Measurements from ENCODE around the gene TEC. TPM values are rescaled to one million over a fixed set of nuclear protein-coding genes. Genes with fewer than 3 reads are reported as not detected.

The TEC gene
- total RNA-seq, 1 experiment from 2014 or later = 0.67 TPM

- ATAC-seq (no peak), DNase-seq (ENCODE audit: low read depth, low spot score) (no peak)
- ChIA-PET POLR2A (no interaction called here), CTCF (interaction anchor here (0.6 kb wide), 1 partner anchor 154 kb away, joined by 5 read pairs; no protein-coding TSS in a partner anchor)
- intact Hi-C loops (cut with micrococcal nuclease; ENCODE audit: unreplicated experiment) (no loop called here), in situ Hi-C loops (cut with HindIII; ENCODE audit: low pct_unique_long_range_greater_than_20kb, low sequenced_read_pairs) (no loop called here)
- TF ChIP-seq, protein P1, sequence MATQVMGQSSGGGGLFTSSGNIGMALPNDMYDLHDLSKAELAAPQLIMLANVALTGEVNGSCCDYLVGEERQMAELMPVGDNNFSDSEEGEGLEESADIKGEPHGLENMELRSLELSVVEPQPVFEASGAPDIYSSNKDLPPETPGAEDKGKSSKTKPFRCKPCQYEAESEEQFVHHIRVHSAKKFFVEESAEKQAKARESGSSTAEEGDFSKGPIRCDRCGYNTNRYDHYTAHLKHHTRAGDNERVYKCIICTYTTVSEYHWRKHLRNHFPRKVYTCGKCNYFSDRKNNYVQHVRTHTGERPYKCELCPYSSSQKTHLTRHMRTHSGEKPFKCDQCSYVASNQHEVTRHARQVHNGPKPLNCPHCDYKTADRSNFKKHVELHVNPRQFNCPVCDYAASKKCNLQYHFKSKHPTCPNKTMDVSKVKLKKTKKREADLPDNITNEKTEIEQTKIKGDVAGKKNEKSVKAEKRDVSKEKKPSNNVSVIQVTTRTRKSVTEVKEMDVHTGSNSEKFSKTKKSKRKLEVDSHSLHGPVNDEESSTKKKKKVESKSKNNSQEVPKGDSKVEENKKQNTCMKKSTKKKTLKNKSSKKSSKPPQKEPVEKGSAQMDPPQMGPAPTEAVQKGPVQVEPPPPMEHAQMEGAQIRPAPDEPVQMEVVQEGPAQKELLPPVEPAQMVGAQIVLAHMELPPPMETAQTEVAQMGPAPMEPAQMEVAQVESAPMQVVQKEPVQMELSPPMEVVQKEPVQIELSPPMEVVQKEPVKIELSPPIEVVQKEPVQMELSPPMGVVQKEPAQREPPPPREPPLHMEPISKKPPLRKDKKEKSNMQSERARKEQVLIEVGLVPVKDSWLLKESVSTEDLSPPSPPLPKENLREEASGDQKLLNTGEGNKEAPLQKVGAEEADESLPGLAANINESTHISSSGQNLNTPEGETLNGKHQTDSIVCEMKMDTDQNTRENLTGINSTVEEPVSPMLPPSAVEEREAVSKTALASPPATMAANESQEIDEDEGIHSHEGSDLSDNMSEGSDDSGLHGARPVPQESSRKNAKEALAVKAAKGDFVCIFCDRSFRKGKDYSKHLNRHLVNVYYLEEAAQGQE (IDR thresholded peaks at IDR 0.05; ENCODE audit: insufficient read depth in 1 of 2, low read depth in 2 of 2, low read length in 1 of 2) = no peak
- TF ChIP-seq POLR2AphosphoS5 (IDR thresholded peaks at IDR 0.05; ENCODE audit: low read depth, low read length) (no peak), CTCF (IDR thresholded peaks at IDR 0.05) (no peak), TCF7L2 (IDR thresholded peaks at IDR 0.05; ENCODE audit: low read depth, low read length) (no peak), SIN3A (IDR thresholded peaks at IDR 0.05; ENCODE audit: borderline replicate concordance, insufficient read depth, low read depth, low read length) (no peak)
- no peaks in the 10 kb centered on the region for H3K27me3 ChIP-seq (ENCODE audit: control insufficient read depth, insufficient read depth, low read length)
- no peaks in the 10 kb centered on the region for H3K4me1 ChIP-seq (ENCODE audit: control insufficient read depth, insufficient read depth, low read length)
- H3K9me3 ChIP-seq (ENCODE audit: control insufficient read depth, insufficient read depth, low read depth, low read length) = no peaks in the 10 kb centered on the region
- no TSS peak for BruUV-seq (replicated peaks)
- H3K27ac ChIP-seq (ENCODE audit: low read length) = no peak overlapping the region
- no peaks in the 10 kb centered on the region for H3K36me3 ChIP-seq (ENCODE audit: control insufficient read depth, insufficient read depth, low read length)
- no peak overlapping the region for H3K4me3 ChIP-seq (ENCODE audit: low read depth in 2 of 2, low read length in 2 of 2)
Observed at GRCh38 chr4:48139691-48140090, 129.9 kb downstream of the TEC start.

GRCh38 chr4:48138936-48139335 lies 130.7 kb downstream of the TEC start:
- Histone ChIP-seq H3K27me3 (ENCODE audit: control insufficient read depth, insufficient read depth, low read length) (no peaks in the 10 kb centered on the region), H3K9me3 (ENCODE audit: control insufficient read depth, insufficient read depth, low read depth, low read length) (no peaks in the 10 kb centered on the region), H3K4me3 (ENCODE audit: low read depth in 2 of 2, low read length in 2 of 2) (no peak overlapping the region), H3K36me3 (ENCODE audit: control insufficient read depth, insufficient read depth, low read length) (no peaks in the 10 kb centered on the region), H3K27ac (ENCODE audit: low read length) (no peak overlapping the region), H3K4me1 (ENCODE audit: control insufficient read depth, insufficient read depth, low read length) (no peaks in the 10 kb centered on the region)
- ATAC-seq = no peak
- DNase-seq (ENCODE audit: low read depth, low spot score) = no peak
- BruUV-seq (replicated peaks) = no TSS peak
- TF ChIP-seq POLR2AphosphoS5 (IDR thresholded peaks at IDR 0.05; ENCODE audit: low read depth, low read length) (no peak), TCF7L2 (IDR thresholded peaks at IDR 0.05; ENCODE audit: low read depth, low read length) (no peak), SIN3A (IDR thresholded peaks at IDR 0.05; ENCODE audit: borderline replicate concordance, insufficient read depth, low read depth, low read length) (no peak), CTCF (IDR thresholded peaks at IDR 0.05) (no peak)
- TF ChIP-seq, protein P1 (IDR thresholded peaks at IDR 0.05; ENCODE audit: insufficient read depth in 1 of 2, low read depth in 2 of 2, low read length in 1 of 2) = no peak
- CTCF ChIA-PET = no interaction called here
- in situ Hi-C loops (cut with HindIII; ENCODE audit: low pct_unique_long_range_greater_than_20kb, low sequenced_read_pairs) = no loop called here
- intact Hi-C loops (cut with micrococcal nuclease; ENCODE audit: unreplicated experiment) = no loop called here
- POLR2A ChIA-PET = no interaction called here

Measured in Panc1 (cell line).